DND-41 (cell line): ENCODE results near the gene BMP3.

ENCODE experiments used
- CTCF ChIP-seq: IDR thresholded peaks from 2 replicates; pipeline ENCODE4 v1.5.1; 2012; ENCODE audit warnings: borderline replicate concordance, low read length, moderate library complexity, mild to moderate bottlenecking; ENCODE audit not compliant: poor library complexity, severe bottlenecking; ENCODE audit errors: extremely low read depth
- EZH2 ChIP-seq: IDR thresholded peaks from 3 replicates; pipeline ENCODE4 v1.6.1; 2012; ENCODE audit warnings: borderline replicate concordance, low read depth, mild to moderate bottlenecking, moderate library complexity, low read length, inconsistent platforms; ENCODE audit not compliant: severe bottlenecking

GRCh38 chr4:81085979-81086378 is 55.5 kb downstream of the BMP3 start:
- TF ChIP-seq CTCF (no peak), EZH2 (no peak)
